GM12878 (cell line): ENCODE results near the gene TMEM86A. TPM values are rescaled to one million over a fixed set of nuclear protein-coding genes. Genes with fewer than 3 reads are reported as not detected.

ENCODE experiments used
- ATAC-seq: fragments of 200-7000 bp; cut with Tn5 transposase; 3 replicates; pipeline ENCODE4 v1.9.1; 2020; ENCODE audit warnings: mild to moderate bottlenecking, moderate library complexity
- BruUV-seq: library from RNA; stranded (reverse); fragments of 400-500 nt; replicated peaks from 2 replicates; lab custom pipeline; 2021; lab: Mats Ljungman, UMichigan
- CTCF ChIA-PET: fragments of 300-600 bp; sonication (Branson Sonifier 250); formaldehyde crosslinking; extraction: SDS; loops from one replicate; lab custom pipeline; 2021; ENCODE audit warnings: inconsistent platforms; lab: Yijun Ruan, JAX
- POLR2A ChIA-PET: fragments of 350-600 bp; formaldehyde crosslinking; extraction: SDS; loops from one replicate; lab custom pipeline; 2021; ENCODE audit warnings: inconsistent platforms; lab: Charles Lee
- RAD21 ChIA-PET: fragments of 300-600 bp; sonication (Branson Sonifier 250); formaldehyde crosslinking; loops from one replicate; lab custom pipeline; 2023; ENCODE audit warnings: antibody characterized with exemption; ENCODE audit not compliant: unreplicated experiment; lab: Charles Lee
- SMC1A ChIA-PET: fragments of 300-600 bp; sonication (Branson Sonifier 250); formaldehyde crosslinking; loops from one replicate; lab custom pipeline; 2023; ENCODE audit not compliant: unreplicated experiment, uncharacterized antibody; lab: Charles Lee
- DNase-seq: peaks from one replicate; pipeline ENCODE4 v3.0.0-alpha.2; 2011; ENCODE audit warnings: low read depth, low spot score
- FAIRE-seq: peaks from 3 replicates; lab custom pipeline; 2011; peaks lifted over from hg19 to GRCh38; lab: Jason Lieb, UNC
- H2AFZ ChIP-seq: 2 replicates; pipeline ENCODE4 v1.6.0; 2011; ENCODE audit warnings: low read depth, low read length, control low read depth; ENCODE audit not compliant: control insufficient read depth
- H3K27ac ChIP-seq: 2 replicates; pipeline ENCODE4 v1.5.1; 2011; ENCODE audit warnings: control low read depth; ENCODE audit not compliant: control insufficient read depth, insufficient read depth
- H3K27me3 ChIP-seq, 2 experiments: replicated peaks in 1 of 2; 2 replicates each; pipeline versions ENCODE4 v1.6.0 to v1.6.1; 2011; ENCODE audit warnings: low read length in 1 of 2; ENCODE audit not compliant: control insufficient read depth in 2 of 2, insufficient read depth in 2 of 2
- H3K36me3 ChIP-seq, 2 experiments: 2 replicates each; pipeline ENCODE4 v1.5.1; 2011; ENCODE audit warnings: low read length in 1 of 2; ENCODE audit not compliant: control insufficient read depth in 2 of 2, insufficient read depth in 2 of 2
- H3K4me1 ChIP-seq: 2 replicates; pipeline ENCODE4 v1.6.1; 2011; ENCODE audit warnings: mild to moderate bottlenecking, low read length, moderate library complexity, mixed read lengths; ENCODE audit not compliant: control insufficient read depth, insufficient read depth
- H3K4me2 ChIP-seq: 2 replicates; pipeline ENCODE4 v1.6.0; 2011; ENCODE audit warnings: control low read depth; ENCODE audit not compliant: control insufficient read depth, insufficient read depth
- H3K4me3 ChIP-seq: fragments of 200-600 bp; sonication (generic); 2 replicates; pipeline ENCODE4 v1.5.1; 2016
- H3K79me2 ChIP-seq: 2 replicates; pipeline ENCODE4 v1.6.0; 2011; ENCODE audit warnings: low read length; ENCODE audit not compliant: control insufficient read depth, insufficient read depth
- H3K9ac ChIP-seq: 2 replicates; pipeline ENCODE4 v1.8.0; 2011; ENCODE audit warnings: low read length, control low read depth, mixed read lengths; ENCODE audit not compliant: control insufficient read depth, insufficient read depth
- H3K9me3 ChIP-seq: replicated peaks from 3 replicates; pipeline ENCODE4 v1.5.1; 2011; ENCODE audit warnings: mild to moderate bottlenecking, low read length; ENCODE audit not compliant: control insufficient read depth, insufficient read depth
- H4K20me1 ChIP-seq: 2 replicates; pipeline ENCODE4 v1.6.0; 2011; ENCODE audit not compliant: control insufficient read depth, insufficient read depth
- CBX5 ChIP-seq: sonication (generic); IDR thresholded peaks from 2 replicates; pipeline ENCODE4 v1.6.1; 2016; ENCODE audit warnings: low read depth, moderate library complexity, mild to moderate bottlenecking, inconsistent platforms
- CEBPB ChIP-seq, 2 experiments: fragments of 150-350 bp in 1 of 2; IDR thresholded peaks; 2 replicates each; pipeline ENCODE4 v1.6.1; 2012 to 2014; ENCODE audit warnings: low read depth in 2 of 2, low read length in 2 of 2, borderline replicate concordance in 1 of 2, inconsistent platforms in 1 of 2
- ESRRA ChIP-seq: IDR thresholded peaks from 2 replicates; pipeline ENCODE4 v1.6.1; 2012; ENCODE audit warnings: mild to moderate bottlenecking, low read length, improper control_type of control experiment
- FOS ChIP-seq: IDR thresholded peaks from 3 replicates; pipeline ENCODE4 v1.6.1; 2011; ENCODE audit warnings: borderline replicate concordance; ENCODE audit not compliant: insufficient read length; ENCODE audit errors: extremely low read depth
- MTA2 ChIP-seq: fragments of 450-650 bp; IDR thresholded peaks from 2 replicates; pipeline ENCODE4 v1.6.1; 2016; ENCODE audit warnings: low read depth, mild to moderate bottlenecking, moderate library complexity
- RAD21 ChIP-seq: IDR thresholded peaks from 2 replicates; pipeline ENCODE4 v1.6.1; 2011; ENCODE audit warnings: mild to moderate bottlenecking, low read depth, low read length, moderate library complexity; ENCODE audit not compliant: insufficient read depth
- ZBED1 ChIP-seq: IDR thresholded peaks from 2 replicates; pipeline ENCODE4 v1.6.1; 2016; ENCODE audit warnings: borderline replicate concordance
- WGBS: methylation state at CpG from one replicate; pipeline ENCODE4 v1.1.6; 2016; ENCODE audit warnings: low lambda C conversion rate; ENCODE audit not compliant: insufficient replicate concordance, insufficient coverage; ENCODE audit errors: missing lambda C conversion rate; 5-methylcytosine and 5-hydroxymethylcytosine counted together
- in situ Hi-C: fragments of 300-500 bp; cut with MboI; formaldehyde crosslinking; loops from 9 replicates; pipeline ENCODE4 v1.14.3; 2018; ENCODE audit warnings: mixed read lengths
- intact Hi-C: fragments of 100-400 bp; cut with micrococcal nuclease; formaldehyde crosslinking; loops from one replicate; pipeline ENCODE4 v1.14.2; 2022; ENCODE audit not compliant: unreplicated experiment
- polyA plus RNA-seq, 11 experiments: library from polyadenylated mRNA; depleted of rRNA in 4 of 11; unstranded in 6 of 11; stranded (reverse) in 5 of 11; fragments of >200 nt; fragmentation: Nextera tagmentation in 4 of 11; fragmentation: Illumina TruSeq in 1 of 11; extraction: Ambion mirVana in 4 of 11; extraction: Trizol in 1 of 11; gene quantifications; 1 replicate in 1 of 11; 2 replicates in 10 of 11; pipeline versions ENCODE4 v1.2.1 to v1.2.3, GENCODE V29; 2011 to 2016; ENCODE audit warnings: inconsistent platforms in 2 of 11, missing spikeins in 2 of 11, low read depth in 1 of 11
- total RNA-seq, 4 experiments: library from RNA; depleted of rRNA in 3 of 4; stranded (reverse); fragments of >200 nt in 3 of 4; fragmentation: Illumina TruSeq in 1 of 4; extraction: Trizol in 1 of 4; gene quantifications; 2 replicates each; pipeline versions ENCODE4 v1.2.1 to v1.2.3, GENCODE V29; 2013 to 2021
- TF ChIP-seq, protein P1 (sequence below): fragments of 450-650 bp; conservative IDR thresholded peaks from 2 replicates; pipeline ENCODE4 v1.6.1; 2017; ENCODE audit warnings: mild to moderate bottlenecking, moderate library complexity

TMEM86A gene
- total and polyA plus RNA-seq, 10 of the 15 experiments (the other 5 are each of a cell fraction or from before 2014, with no cell fraction given): 0.01 to 0.11 (median 0.06) TPM; not detected in 7

- TF ChIP-seq CEBPB (IDR thresholded peaks at IDR 0.05; ENCODE audit: borderline replicate concordance in 1 of 2, low read depth in 2 of 2, low read length in 2 of 2) (no peak), RAD21 (no peak), ESRRA (no peak), FOS (no peak), CBX5 (no peak), MTA2 (no peak), ZBED1 (no peak)
- TF ChIP-seq, protein P1, sequence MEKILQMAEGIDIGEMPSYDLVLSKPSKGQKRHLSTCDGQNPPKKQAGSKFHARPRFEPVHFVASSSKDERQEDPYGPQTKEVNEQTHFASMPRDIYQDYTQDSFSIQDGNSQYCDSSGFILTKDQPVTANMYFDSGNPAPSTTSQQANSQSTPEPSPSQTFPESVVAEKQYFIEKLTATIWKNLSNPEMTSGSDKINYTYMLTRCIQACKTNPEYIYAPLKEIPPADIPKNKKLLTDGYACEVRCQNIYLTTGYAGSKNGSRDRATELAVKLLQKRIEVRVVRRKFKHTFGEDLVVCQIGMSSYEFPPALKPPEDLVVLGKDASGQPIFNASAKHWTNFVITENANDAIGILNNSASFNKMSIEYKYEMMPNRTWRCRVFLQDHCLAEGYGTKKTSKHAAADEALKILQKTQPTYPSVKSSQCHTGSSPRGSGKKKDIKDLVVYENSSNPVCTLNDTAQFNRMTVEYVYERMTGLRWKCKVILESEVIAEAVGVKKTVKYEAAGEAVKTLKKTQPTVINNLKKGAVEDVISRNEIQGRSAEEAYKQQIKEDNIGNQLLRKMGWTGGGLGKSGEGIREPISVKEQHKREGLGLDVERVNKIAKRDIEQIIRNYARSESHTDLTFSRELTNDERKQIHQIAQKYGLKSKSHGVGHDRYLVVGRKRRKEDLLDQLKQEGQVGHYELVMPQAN: no peak
- no peaks in the 10 kb centered on the region for H3K9me3 ChIP-seq
- ChIA-PET SMC1A (interaction anchor here (0.8 kb wide), 1 partner anchor 29 kb away, joined by 4 read pairs; no protein-coding TSS in a partner anchor), POLR2A (no interaction called here), CTCF (no interaction called here), RAD21 (no interaction called here)
- no peak for DNase-seq
- intact Hi-C loops: no loop called here
- no peak overlapping the region for H3K27ac ChIP-seq
- H3K9ac ChIP-seq: no peak overlapping the region
- no peaks in the 10 kb centered on the region for H3K27me3 ChIP-seq
- no peak for ATAC-seq
- no peaks in the 10 kb centered on the region for H3K79me2 ChIP-seq
- H3K4me3 ChIP-seq: no peak overlapping the region
- H3K4me1 ChIP-seq: no peaks in the 10 kb centered on the region
- H3K4me2 ChIP-seq: no peak overlapping the region
- 58% methylated on average over 8 of the region's 9 CpGs for WGBS
- no peak overlapping the region for H2AFZ ChIP-seq
- FAIRE-seq: no peak
- no peaks in the 10 kb centered on the region for H3K36me3 ChIP-seq
- no TSS peak for BruUV-seq
- H4K20me1 ChIP-seq: no peaks in the 10 kb centered on the region
- in situ Hi-C loops: no loop called here
Observed at GRCh38 chr11:18692941-18693760, 5.4 kb upstream of the TMEM86A start.
